Activated T-cell treated with anti-CD3 and anti-CD28 coated beads, Interleukin-2, amount 50 U/mL, for 72 hours (primary cell): ENCODE results near the gene UFD1. TPM values are rescaled to one million over a fixed set of nuclear protein-coding genes. Genes with fewer than 3 reads are reported as not detected.
A peak's percentile ranks its signal among the peaks of the same experiment; 100 is the strongest.
"Not testable (repeated sequence)": the region's sequence is repeated elsewhere in the genome, so short reads cannot be mapped to it uniquely, and the experiment has no call there.

Source experiments
- ATAC-seq, 2 donors: fragments of 150-1000 bp; cut with Tn5 transposase; replicated peaks in 1 of 2; 2 replicates each; pipeline ENCODE4 v1.10.0; 2021; ENCODE audit warnings: moderate library complexity in 2 of 2, mild to moderate bottlenecking in 1 of 2
- DNase-seq, 2 donors: peaks; one replicate each; pipeline ENCODE4 v3.0.0; 2021 to 2022; ENCODE audit warnings: mixed read lengths in 1 of 2
- H3K27ac Mint-ChIP-seq: one replicate; pipeline ENCODE4 v1.8.0; 2022; ENCODE audit warnings: mild to moderate bottlenecking, moderate library complexity, mixed read lengths
- H3K27me3 Mint-ChIP-seq: one replicate; pipeline ENCODE4 v1.8.0; 2022; ENCODE audit warnings: low read depth, mixed read lengths
- H3K36me3 Mint-ChIP-seq, 2 donors: one replicate each; pipeline ENCODE4 v1.8.0; 2022; ENCODE audit warnings: mixed read lengths in 2 of 2, mild to moderate bottlenecking in 1 of 2; ENCODE audit not compliant: insufficient read depth in 2 of 2
- H3K4me1 Mint-ChIP-seq: one replicate; pipeline ENCODE4 v1.8.0; 2022; ENCODE audit warnings: low read depth, mixed read lengths
- H3K4me3 Mint-ChIP-seq, 2 donors: one replicate each; pipeline ENCODE4 v1.8.0; 2022; ENCODE audit warnings: mild to moderate bottlenecking in 2 of 2, mixed read lengths in 2 of 2, moderate library complexity in 2 of 2
- H3K9me3 Mint-ChIP-seq, 2 donors: one replicate each; pipeline ENCODE4 v1.8.0; 2022; ENCODE audit warnings: mixed read lengths in 2 of 2
- total RNA-seq, 2 donors: library from RNA; stranded (reverse); gene quantifications; one replicate each; pipeline ENCODE4 v1.2.3, GENCODE V29; 2022

Gene UFD1
- total RNA-seq, 2 donors from 2014 or later: 68.3 to 78.6 TPM

GRCh38 chr22:19455033-19455432 lies 24.0 kb downstream of the UFD1 start:
- Mint-ChIP-seq H3K4me1 (peaks cover 9% of the 10 kb centered on the region), H3K4me3 (no peak overlapping the region), H3K27me3 (no peaks in the 10 kb centered on the region), H3K36me3 (peaks cover 5 to 16% of the 10 kb centered on the region in 2 donors), H3K9me3 (no peaks in the 10 kb centered on the region), H3K27ac (peak overlapping the region; percentile 58)
- DNase-seq: no peak
- no peak for ATAC-seq

GRCh38 chr22:19454156-19454555 lies 24.8 kb downstream of the UFD1 start:
- H3K4me1 Mint-ChIP-seq: peaks cover 15% of the 10 kb centered on the region
- H3K4me3 Mint-ChIP-seq: no peak overlapping the region
- no peaks in the 10 kb centered on the region for H3K9me3 Mint-ChIP-seq
- ATAC-seq (no peak), DNase-seq (no peak)
- no peaks in the 10 kb centered on the region for H3K27me3 Mint-ChIP-seq
- peaks cover 5 to 16% of the 10 kb centered on the region in 2 donors for H3K36me3 Mint-ChIP-seq
- no peak overlapping the region for H3K27ac Mint-ChIP-seq

- Mint-ChIP-seq H3K27ac (no peak overlapping the region), H3K4me3 (no peak overlapping the region), H3K36me3 (peaks cover 5 to 16% of the 10 kb centered on the region in 2 donors), H3K9me3 (no peaks in the 10 kb centered on the region), H3K4me1 (peaks cover 19% of the 10 kb centered on the region), H3K27me3 (no peaks in the 10 kb centered on the region)
- ATAC-seq: no peak
- DNase-seq: no peak
Observed at GRCh38 chr22:19453718-19454117, 25.3 kb downstream of the UFD1 start.

- H3K4me1 Mint-ChIP-seq: peaks cover 33% of the 10 kb centered on the region
- H3K4me3 Mint-ChIP-seq: no peak overlapping the region
- H3K9me3 Mint-ChIP-seq: no peaks in the 10 kb centered on the region
- ATAC-seq (no peak), DNase-seq (no peak)
- H3K27me3 Mint-ChIP-seq: no peaks in the 10 kb centered on the region
- peaks cover 11 to 16% of the 10 kb centered on the region in 2 donors for H3K36me3 Mint-ChIP-seq
- peak overlapping the region; percentile 20 for H3K27ac Mint-ChIP-seq
Observed at GRCh38 chr22:19451570-19451969, 27.4 kb downstream of the UFD1 start.

GRCh38 chr22:19450363-19451175 lies 28.4 kb downstream of the UFD1 start:
- no peak overlapping the region for H3K4me3 Mint-ChIP-seq
- peak overlapping the region; percentile 95 for H3K27ac Mint-ChIP-seq
- no peaks in the 10 kb centered on the region for H3K27me3 Mint-ChIP-seq
- no peak for ATAC-seq
- no peak for DNase-seq
- no peaks in the 10 kb centered on the region for H3K9me3 Mint-ChIP-seq
- H3K4me1 Mint-ChIP-seq: peaks cover 41% of the 10 kb centered on the region
- peaks cover 11 to 18% of the 10 kb centered on the region in 2 donors for H3K36me3 Mint-ChIP-seq

- Mint-ChIP-seq H3K27ac (peak overlapping the region; percentile 95), H3K36me3 (peaks cover 8 to 13% of the 10 kb centered on the region in 2 donors), H3K4me3 (peak overlapping the region; percentile 94 to 97), H3K9me3 (no peaks in the 10 kb centered on the region), H3K4me1 (peaks cover 50% of the 10 kb centered on the region), H3K27me3 (no peaks in the 10 kb centered on the region)
- ATAC-seq: no peak
- DNase-seq: no peak
Observed at GRCh38 chr22:19449422-19449767, 29.6 kb downstream of the UFD1 start.

GRCh38 chr22:19448739-19449421 lies 30.1 kb downstream of the UFD1 start:
- H3K9me3 Mint-ChIP-seq: no peaks in the 10 kb centered on the region
- no peaks in the 10 kb centered on the region for H3K27me3 Mint-ChIP-seq
- DNase-seq (peak; percentile 80 to 83), ATAC-seq (peak; percentile 79 to 80)
- peak overlapping the region; percentile 95 for H3K27ac Mint-ChIP-seq
- peak overlapping the region; percentile 94 to 97 for H3K4me3 Mint-ChIP-seq
- peaks cover 51% of the 10 kb centered on the region for H3K4me1 Mint-ChIP-seq
- peaks cover 6 to 13% of the 10 kb centered on the region in 2 donors for H3K36me3 Mint-ChIP-seq

GRCh38 chr22:19448076-19448607 lies 30.9 kb downstream of the UFD1 start:
- Mint-ChIP-seq H3K27me3 (no peaks in the 10 kb centered on the region), H3K36me3 (peaks cover 6 to 10% of the 10 kb centered on the region in 2 donors)

GRCh38 chr22:19447330-19448075 lies 31.5 kb downstream of the UFD1 start, which contains the start of gene C22orf39:
C22orf39 (minus strand) TSS chr22:19447711; CDS start chr22:19447688, 23 bp downstream.
- peaks cover 6 to 8% of the 10 kb centered on the region in 2 donors for H3K36me3 Mint-ChIP-seq
- H3K27ac Mint-ChIP-seq: peak within 1 kb of the TSS; percentile 90
- no peaks in the 10 kb centered on the region for H3K27me3 Mint-ChIP-seq
- DNase-seq: peak; percentile 89 to 91
- ATAC-seq: peak; percentile 80 to 83
- H3K4me1 Mint-ChIP-seq: peaks cover 60% of the 10 kb centered on the region
- peak within 1 kb of the TSS; percentile 94 to 97 for H3K4me3 Mint-ChIP-seq
- no peaks in the 10 kb centered on the region for H3K9me3 Mint-ChIP-seq

More at GRCh38 chr22:19448076-19448607, 30.9 kb downstream of the UFD1 start:
- H3K27ac Mint-ChIP-seq: peak overlapping the region; percentile 90
- ATAC-seq (peak; percentile 16 to 19), DNase-seq (peak; percentile 18 to 29)
- H3K4me3 Mint-ChIP-seq: peak overlapping the region; percentile 94 to 97
- peaks cover 55% of the 10 kb centered on the region for H3K4me1 Mint-ChIP-seq
- H3K9me3 Mint-ChIP-seq: no peaks in the 10 kb centered on the region

GRCh38 chr22:19446603-19447329 lies 32.2 kb downstream of the UFD1 start:
- Mint-ChIP-seq H3K4me1 (peaks cover 58% of the 10 kb centered on the region), H3K9me3 (no peaks in the 10 kb centered on the region), H3K36me3 (peaks cover 6 to 9% of the 10 kb centered on the region in 2 donors), H3K27me3 (no peaks in the 10 kb centered on the region), H3K4me3 (peak overlapping the region; percentile 94 to 97), H3K27ac (peak overlapping the region; percentile 84)
- no peak for ATAC-seq
- no peak for DNase-seq

- ATAC-seq, H3K9me3 Mint-ChIP-seq, H3K36me3 Mint-ChIP-seq, DNase-seq, H3K27me3 Mint-ChIP-seq: not testable (repeated sequence)
- Mint-ChIP-seq H3K4me1 (peaks cover 55% of the 10 kb centered on the region), H3K27ac (peak overlapping the region; percentile 91), H3K4me3 (peak overlapping the region in 1 of 2 donors; percentile 9)
Observed at GRCh38 chr22:19445279-19445982, 33.6 kb downstream of the UFD1 start.
